Femur (tissue), 1 donor: ENCODE data around the gene ZC3H4.

ENCODE experiments used
- DNase-seq: peaks from one replicate; pipeline ENCODE4 v3.0.0-alpha.2; 2017

The ZC3H4 gene

DNA sequence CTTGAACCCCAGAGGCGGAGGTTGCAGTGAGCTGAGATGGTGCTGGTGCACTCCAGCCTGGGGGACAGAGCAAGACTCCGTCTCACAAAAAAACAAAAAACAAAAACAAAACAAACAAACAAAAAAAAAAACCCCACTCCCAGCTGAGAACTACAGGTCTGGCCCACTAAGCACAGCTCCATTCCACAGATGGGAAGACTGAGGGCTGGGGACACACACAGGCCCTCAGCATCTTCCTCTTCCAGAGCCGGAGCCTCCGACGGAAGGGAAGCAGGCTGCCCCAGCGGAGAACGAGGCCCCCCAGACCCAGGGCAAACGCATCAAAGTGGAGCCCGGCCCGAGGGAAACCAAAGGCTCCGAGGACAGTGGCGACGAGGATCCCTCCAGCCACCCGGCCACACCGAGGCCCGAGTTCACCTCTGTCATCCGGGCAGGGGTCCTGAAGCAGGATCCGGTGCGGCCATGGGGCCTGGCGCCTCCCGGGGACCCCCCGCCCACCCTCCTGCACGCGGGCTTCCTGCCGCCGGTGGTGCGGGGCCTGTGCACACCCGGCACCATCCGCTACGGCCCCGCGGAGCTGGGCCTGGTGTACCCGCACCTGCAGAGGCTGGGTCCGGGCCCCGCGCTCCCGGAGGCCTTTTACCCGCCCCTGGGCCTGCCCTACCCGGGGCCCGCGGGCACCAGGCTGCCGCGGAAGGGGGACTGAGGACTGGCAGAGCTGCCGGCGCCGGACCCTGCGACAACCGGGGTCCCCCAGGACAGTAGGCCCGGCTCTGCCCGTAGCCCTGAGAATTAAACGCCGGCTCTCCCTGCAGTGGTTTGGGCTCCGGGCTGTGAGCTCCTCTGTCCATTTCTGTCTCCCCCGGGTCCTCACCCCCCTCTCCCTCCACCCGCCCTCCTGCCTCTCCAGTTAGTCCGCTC lies 68.4 kb downstream of the ZC3H4 start:
- DNase-seq, result no peak

GRCh38 chr19:47040869-47041268 lies 72.7 kb downstream of the ZC3H4 start:
- no peak for DNase-seq

DNA sequence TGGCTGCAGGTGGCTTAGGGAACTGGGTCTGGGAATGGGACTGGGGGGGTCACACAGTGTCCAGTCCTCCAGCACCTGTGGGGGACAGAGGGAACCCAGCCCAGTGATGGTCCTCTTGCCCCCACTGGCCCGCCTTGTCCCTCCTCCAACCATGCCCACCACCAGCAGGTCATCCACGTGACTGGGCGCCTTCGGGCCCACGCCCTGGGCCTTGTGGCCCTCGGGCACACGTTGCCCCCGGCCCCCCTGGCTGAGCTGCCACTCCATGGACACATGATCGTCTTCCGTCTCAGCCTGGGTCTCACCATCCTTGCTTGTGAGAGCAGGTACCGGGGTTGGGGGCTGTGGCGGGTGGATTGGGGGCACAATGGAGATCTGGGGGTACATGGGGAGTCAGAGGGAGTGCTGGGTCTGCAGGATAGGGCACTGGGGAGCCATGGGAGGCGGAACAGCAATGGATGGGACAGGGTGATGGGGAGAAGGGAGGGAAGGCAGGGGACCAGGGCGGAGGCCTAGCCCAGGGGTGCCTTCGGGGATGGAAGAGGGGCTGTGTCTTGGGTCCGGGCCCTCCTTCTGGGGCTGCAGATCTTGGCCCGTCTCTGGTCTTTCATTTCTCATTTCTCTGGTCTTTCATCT lies 74.2 kb downstream of the ZC3H4 start:
- DNase-seq, result no peak

- no peak for DNase-seq
These were observed 75.8 kb downstream of the ZC3H4 start for GRCh38 chr19:47037766-47038165.

GRCh38 chr19:47036097-47036651 lies 77.4 kb downstream of the ZC3H4 start:
- peak; percentile 48 for DNase-seq

DNA sequence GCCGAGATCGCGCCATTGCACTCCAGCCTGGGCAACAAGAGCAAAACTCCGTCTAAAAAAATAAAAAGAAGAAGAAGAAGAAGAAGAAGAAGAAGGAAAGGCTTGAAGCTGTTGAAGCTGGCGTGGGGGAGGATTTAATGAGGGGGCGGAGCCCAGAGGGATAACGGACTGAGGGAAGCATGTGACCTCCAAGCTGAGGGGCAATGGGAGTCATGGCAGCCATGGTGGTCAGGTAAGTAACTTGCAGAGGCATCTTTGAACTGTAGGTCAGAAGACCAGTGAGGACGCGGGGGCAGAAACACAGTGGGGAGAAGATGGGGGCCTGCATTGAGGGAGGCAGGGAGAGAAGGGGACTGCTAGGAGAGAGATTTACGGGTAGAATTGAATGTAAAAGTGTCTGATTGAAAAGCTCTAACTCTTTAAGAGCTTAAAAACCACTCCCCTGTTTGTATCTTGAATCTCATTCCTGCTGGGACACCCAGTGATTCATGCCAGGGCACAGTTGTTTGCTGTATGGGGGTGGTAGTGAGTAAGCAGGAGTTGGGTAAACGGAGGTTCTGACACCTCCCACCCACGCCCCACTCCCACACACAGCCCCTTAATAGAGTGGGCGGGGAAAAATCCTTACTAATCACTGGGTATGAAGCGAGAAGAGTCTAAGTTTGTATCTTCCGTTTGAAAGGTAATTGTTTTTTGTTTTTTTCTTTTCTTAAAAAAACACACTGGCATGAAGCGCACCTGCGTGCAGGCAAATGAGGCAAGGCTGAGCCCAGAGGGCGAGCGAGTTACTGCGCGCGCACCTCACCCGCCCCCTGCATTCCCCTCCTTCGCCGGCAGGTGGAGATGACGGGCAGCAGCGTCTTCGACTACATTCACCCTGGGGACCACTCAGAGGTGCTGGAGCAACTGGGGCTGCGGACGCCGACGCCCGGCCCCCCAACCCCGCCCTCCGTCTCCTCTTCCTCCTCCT lies 78.2 kb downstream of the ZC3H4 start:
- DNase-seq, result peak; percentile 92

GRCh38 chr19:47032171-47032811 lies 81.3 kb downstream of the ZC3H4 start:
- no peak for DNase-seq

- no peak for DNase-seq
These were observed 85.4 kb downstream of the ZC3H4 start for GRCh38 chr19:47028195-47028601.

DNA sequence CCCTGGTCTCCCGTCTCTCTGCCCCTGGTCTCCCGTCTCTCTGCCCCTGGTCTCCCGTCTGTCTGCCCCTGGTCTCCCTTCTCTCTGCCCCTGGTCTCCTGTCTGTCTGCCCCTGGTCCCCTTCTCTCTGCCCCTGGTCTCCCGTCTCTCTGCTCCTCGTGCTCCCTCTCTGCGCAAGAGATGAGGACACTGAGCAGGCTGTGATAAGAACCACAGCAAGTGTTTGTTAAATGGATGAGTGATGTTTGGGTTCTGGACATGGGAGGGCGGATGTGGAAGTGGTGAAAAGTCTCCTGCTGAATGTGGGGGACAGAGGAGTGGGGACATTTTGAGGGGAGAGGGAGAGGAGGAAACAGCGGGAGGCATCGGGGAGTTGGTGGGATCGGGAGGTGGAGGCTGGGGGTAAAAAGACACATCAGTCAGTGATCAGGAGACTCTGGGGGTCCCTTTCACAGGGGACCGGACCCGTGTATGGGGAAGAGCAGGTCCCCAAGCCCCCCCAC lies 85.9 kb downstream of the ZC3H4 start:
- DNase-seq, result no peak

GRCh38 chr19:47026889-47027288 lies 86.7 kb downstream of the ZC3H4 start:
- DNase-seq, result no peak

- DNase-seq, result no peak
These were observed 87.4 kb downstream of the ZC3H4 start for GRCh38 chr19:47026156-47026555.

GRCh38 chr19:47024502-47024901 lies 89.1 kb downstream of the ZC3H4 start:
- DNase-seq, result no peak

- no peak for DNase-seq
These were observed 90.2 kb downstream of the ZC3H4 start for GRCh38 chr19:47023448-47023794.

DNA sequence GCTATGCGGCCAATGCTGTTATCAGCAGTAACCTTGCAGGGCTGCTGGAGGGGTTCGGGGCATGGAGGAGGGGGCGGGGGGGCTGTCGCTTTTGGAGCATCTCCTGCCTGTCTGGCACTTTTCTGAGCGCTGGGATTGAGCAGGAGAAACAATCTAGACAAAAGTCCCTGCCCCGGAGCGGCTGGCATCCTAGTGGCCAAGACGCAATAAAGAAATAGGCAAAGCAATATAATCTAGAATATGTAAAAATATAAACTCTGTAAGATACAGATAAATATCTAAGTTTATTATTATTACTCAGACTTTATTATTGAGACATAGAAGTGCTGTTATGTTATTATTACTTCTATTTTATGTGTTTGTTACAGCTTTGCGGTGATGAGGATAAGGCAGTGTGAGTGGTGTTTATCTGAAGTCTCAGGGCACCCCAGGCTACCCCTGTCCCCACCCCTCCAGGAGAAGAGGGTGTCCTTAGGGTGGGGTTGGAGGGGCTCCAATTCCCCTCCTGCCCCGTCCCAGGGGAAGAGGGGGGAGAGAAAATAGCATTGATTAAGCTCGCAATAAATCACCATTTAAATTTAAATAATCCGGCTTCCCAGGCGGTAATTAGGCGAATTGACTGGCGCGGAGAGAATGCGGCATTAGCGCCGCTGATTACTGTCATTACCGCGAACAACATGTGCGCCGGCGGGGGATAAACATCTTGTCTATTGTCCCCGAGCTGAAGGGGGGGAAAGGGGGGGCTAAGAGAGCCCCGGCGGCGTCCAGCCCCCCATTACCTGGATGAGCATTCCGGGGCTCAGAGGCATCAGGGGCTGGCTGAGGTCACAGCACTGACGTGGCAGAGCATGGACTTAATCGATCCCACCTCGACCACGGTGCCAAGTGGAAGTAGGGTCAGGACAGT lies 90.8 kb downstream of the ZC3H4 start:
- no peak for DNase-seq

DNA sequence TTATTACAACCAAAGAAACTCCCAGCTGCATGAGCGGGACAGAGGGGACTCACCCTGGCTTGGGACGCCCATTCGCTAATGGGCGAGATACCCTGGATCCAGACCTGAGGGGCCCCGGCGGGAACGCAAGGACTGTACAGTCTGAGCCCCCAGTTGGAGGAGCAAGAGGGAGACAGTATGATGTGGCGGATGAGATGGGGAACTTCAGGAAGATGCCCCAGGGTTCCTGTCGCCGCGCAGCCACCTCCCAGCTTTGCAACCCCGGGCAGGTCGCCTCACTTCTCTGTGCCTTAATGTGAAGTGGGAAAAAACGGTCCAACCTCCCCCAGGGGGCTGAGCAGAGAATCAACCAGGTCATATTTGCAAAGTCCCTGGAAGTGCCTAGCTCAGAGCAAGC lies 91.4 kb downstream of the ZC3H4 start:
- DNase-seq, result no peak

DNA sequence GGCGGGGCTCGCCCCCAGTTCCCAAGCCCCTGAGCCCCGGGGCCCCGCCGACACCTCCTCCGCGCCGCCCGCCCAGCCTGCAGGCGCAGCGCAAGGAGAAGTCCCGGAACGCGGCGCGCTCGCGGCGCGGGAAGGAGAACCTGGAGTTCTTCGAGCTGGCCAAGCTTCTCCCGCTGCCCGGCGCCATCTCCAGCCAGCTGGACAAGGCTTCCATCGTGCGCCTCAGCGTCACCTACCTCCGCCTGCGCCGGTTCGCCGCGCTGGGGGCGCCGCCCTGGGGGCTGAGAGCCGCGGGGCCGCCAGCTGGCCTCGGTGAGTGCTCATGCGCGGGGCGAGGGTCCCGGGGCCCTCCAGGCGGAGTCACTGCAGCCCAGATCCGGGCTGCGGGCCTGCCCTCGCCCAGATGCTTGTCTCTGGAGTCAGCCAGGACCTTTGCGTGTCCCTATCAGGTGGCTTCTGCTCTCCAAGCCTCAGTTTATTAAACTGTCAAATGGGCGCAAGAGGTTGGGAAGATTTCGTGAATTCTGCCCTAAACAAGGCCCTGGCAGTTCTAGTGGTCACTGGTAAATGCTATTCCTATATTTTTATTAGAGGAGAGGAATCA lies 91.9 kb downstream of the ZC3H4 start:
- no peak for DNase-seq

GRCh38 chr19:47020992-47021496 lies 92.5 kb downstream of the ZC3H4 start:
- DNase-seq, result no peak

DNA sequence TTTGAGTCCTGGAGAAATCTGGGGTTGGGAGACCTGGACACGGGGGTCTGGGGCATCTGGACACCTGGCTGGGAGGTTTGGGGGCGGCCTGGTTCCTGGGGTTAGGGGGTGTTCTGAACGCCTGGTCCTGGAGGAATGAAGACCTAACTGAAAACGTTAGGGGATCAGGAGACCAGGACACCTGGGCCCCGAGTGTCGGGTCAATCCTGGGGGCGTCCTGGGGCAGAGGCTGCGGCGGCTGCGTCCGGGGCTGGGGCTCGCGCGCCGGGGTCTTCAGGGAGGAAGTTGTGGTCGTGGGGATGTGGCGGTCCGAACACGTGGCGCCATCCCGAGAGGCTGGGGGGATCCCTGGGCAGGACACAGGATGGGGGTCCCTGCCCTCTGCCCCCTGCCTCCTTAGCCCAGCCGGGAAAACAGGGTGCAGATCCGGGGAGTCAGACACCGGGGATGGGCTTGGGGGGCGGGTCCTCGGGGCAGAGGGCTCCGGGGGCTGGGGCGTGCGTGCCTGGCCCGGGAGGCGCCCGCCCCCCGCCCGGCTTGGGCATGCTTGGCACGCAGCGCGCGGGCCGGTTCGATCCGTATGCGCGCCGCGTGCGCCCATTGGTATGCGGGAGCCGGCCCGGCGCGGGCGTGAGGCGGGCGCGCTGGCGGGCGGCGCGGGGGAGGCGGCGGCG lies 93.3 kb downstream of the ZC3H4 start:
- no peak for DNase-seq

- DNase-seq, result no peak
These were observed 94.0 kb downstream of the ZC3H4 start, which contains the start of gene NPAS1 for GRCh38 chr19:47019431-47020041. TSS of gene NPAS1 (plus strand) at chr19:47019837. CDS start at chr19:47021048, 1,211 bp downstream.
